SHP77 treated with DMSO at 0.1 percent for 48 hours (cell line): ENCODE results near the gene IQCC.
A peak's percentile ranks its signal among the peaks of the same experiment; 100 is the strongest.
"Not testable (repeated sequence)": the region's sequence is repeated elsewhere in the genome, so short reads cannot be mapped to it uniquely, and the experiment has no call there.

Experiments
- DNase-seq: peaks from one replicate; lab custom pipeline; 2025; lab: John Stamatoyannopoulos, UW

IQCC gene

DNA sequence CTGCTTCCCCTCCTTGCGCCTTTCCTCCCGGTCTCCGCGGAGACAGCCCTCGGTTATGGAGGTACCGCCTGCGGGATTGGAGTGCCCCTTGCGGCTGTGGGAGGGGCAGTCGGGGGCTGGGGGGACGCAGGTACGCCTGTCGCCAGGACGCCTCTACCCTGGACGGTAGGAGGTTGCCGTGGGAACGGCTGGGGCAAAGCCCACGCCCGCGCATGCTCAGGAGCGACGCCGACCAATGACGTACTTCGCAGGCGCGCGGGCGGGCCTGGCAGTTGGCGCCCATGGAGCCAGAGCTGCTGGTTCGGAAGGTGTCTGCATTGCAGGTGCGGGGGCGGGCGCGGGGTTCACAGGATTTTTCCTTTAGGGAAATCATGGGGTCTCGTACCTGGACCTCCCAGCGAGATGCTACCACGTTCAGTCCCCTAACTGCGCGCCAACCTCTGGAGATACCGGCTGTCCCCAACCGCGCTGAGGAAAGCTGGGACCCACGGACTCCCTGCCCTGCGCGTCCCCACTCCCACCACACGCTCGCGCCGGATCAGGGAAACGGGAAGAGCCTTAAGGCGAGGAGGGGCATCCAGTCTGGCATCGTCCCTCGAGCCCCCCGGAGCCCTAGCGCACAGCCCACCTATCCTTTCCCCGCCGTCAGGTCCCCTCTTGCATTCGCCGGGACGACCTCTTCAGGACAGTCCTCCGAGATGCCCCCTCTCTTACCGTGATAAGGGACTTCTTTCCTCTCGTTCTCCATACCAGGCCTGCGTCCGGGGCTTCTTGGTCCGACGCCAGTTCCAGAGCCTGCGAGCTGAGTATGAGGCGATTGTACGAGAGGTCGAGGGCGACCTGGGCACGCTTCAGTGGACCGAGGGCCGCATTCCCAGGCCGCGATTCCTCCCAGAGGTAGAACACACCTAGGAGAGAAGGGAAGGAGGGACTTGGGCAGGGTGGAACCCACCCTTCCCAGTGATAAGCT, at the start of gene IQCC:
TSS of gene IQCC (plus strand) at position 271 of the 970 bp plus-strand sequence. CDS start at position 282, 11 bp downstream.
- peak; percentile 86 for DNase-seq

DNA sequence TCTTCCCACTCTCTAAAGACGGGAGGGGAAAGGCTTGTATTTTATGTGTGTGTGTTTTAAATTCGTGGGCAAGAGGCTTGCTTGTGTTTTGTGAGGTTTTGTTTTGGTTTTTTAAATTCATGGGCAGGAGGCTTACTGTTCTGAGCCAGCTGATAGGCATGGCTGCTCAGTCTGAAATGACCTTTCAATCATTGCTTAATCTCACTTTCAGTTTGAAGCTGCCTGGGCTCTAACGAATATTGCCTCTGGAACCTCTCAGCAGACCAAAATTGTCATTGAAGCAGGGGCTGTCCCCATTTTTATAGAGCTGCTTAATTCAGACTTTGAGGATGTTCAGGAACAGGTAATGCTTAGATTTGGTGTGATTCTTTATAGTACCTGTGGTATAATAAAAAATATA, 46.3 kb upstream of the IQCC start:
- DNase-seq: no peak

DNA sequence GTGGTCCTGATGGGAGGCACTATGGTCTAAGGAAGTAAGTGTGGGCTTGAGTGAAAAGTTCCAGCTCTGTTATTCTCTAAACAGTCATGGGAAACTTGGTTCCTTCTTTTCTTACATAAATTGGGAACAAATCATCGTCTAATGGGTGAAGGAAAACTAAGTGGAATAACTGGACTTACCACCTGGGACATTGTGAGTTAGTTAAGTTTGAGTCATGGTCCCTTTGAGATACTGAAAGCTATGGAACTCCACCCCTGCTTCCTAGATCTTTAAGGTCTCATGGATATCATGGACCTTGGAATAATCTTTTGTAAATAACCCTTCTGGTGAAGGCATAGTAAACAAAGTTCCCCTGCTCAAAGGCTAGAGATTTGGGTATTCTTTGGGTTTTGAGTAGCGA, 42.1 kb upstream of the IQCC start:
- DNase-seq: no peak

DNA sequence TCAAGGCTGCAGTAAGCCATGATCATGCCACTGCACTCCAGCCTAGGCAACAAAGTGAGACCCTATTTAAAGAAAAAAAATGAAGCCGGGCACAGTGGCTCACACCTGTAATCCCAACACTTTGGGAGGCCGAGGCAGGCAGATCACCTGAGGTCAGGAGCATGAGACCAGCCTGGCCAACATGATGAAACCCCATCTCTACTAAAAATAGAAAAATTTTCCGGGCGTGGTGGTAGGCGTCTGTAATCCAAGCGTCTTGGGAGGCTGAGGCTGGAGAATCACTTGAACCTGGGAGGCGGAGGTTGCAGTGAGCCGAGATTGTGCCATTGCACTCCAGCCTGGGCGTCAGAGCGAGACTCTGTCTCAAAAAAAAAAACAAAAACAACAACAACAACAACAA, 39.8 kb upstream of the IQCC start:
- DNase-seq: not testable (repeated sequence)

DNA sequence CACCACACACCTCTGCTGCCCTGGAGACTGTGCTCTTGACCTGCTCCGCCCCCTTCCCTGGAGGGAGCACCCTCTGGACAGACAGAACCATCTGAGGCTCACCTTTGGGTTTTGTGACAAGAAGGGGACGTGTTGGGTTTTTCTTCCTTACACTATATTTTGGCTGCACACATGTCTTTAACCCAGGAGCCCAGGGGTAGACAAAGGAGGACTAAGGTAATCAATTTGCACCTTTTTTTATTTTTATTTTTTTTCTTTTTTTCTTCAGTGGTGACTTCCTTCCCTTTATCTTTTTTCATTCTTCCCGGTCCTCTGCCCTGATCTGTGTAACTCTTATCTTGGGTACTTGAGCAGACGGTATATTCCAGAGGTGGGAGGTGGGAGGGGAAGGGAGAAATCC, 34.5 kb upstream of the IQCC start:
- DNase-seq: no peak

DNA sequence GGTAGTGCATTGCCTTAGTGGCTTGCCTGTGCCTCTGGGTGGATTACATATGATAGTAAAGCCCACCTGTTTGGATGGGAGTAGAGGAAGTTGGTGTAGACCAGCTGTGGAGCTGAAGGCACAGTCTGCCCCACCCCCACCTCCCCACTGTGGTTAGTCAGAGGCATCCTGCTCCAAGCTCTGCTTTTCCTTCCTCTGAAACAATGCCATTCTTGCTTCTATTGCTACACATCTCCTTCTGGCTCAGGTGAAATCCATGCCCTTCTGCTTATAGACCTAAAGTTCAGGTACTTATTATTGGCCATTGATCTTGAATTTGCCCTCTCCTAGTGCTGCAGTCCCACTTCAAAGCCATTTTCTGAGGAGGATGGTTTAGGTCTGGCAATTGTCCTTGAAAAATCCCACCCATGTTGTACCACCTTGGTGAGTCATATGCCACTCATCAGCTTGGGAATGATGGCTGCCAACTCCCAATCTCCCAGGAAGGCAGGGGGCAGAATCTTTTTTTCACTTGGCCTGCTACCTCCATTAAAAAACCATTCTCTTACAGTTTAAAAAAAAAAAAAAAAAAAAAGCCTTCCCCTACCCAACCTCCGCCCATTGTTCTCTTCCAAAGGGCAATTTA, 32.7 kb upstream of the IQCC start:
- no peak for DNase-seq

DNA sequence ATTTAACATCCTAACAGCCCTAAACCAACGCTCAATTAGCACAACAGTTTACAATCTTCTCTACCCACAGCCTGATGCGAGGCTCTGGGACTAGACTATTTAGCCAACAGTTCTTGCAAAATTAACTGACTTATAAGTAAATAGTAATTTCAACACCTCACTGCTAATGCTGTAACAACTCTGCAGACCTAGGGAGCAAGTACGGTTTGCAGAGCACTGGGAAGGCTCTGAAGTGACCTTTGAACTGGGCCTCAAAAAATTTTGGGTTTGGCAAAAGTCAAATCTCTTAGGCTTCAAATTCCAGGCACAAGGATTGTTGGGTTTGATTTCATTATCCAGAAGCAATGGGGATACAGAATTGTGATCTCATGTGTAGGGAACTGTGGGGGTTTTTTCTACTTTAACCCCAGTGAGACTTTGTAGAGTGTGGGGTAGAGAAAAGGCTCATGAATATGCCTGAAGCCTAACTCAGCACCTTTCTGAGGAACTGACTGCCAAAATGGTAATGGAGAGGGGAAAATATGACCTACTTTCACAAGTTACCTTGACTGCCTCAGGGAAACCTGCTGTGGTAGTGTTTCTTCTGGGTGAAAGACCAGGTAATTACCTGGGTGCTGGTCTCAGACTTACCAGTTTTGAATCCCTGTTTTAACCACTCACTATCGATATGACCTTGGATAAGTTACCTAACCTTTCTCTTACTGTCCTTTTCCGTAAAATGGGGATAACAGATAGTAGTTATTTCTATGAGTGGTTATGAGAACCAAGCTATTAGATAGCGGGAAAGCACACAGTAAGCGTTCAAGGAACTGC, 26.9 kb upstream of the IQCC start:
- DNase-seq: peak; percentile 58

DNA sequence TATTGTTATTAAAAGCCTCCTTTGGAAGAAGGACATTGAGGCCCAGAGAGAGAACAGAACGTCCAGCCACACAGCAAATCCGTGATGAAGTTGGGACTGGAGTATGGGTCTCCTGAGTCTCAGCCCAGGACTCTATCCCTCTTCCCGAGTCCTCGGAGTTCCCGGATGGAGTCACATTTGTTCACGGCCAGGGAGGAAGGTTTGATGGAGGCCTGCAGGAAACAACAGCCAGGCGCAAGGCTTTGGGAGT, 26.4 kb upstream of the IQCC start:
- no peak for DNase-seq

DNA sequence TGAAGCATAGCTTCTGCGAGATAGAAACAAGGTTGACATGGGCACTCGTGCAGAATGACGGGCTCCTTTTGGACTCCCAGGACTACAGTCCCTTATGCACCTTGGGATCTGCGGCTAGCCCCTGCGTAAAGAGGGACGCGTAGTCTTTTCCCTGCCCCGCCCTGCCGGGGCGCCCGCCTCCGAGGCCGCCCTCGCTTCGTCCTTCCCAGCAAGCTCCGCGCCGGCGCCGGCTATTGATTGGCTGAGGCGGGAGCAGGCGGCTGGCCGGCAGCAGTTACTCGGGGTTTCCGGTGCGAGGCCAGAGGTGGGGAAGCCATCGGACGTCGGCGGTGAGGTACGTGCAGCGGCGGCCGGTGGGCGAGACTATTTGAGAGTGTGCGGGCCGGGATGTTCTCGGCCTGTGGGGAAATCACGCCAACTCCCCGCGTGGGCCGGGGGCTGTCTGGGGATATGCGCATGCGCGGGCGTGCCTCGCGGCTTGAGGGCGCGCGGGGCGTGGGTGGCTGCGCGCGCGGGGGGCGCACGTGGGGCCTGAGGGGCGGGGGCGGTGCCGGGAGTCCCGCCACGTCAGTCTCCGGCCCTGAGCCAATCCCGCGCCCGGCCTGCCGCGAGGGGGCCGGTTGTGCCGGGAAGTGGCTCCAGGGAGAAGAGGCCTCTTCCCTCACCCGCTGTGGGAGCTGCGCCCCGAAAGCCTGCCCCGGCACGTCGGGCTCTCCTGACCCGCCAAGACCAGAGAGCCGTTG, 25.9 kb upstream of the IQCC start, which contains the start of gene TXLNA:
TSS of gene TXLNA (plus strand) at position 233 of the 743 bp plus-strand sequence. CDS start 671 bp downstream, outside the sequence.
- DNase-seq: peak; percentile 95

DNA sequence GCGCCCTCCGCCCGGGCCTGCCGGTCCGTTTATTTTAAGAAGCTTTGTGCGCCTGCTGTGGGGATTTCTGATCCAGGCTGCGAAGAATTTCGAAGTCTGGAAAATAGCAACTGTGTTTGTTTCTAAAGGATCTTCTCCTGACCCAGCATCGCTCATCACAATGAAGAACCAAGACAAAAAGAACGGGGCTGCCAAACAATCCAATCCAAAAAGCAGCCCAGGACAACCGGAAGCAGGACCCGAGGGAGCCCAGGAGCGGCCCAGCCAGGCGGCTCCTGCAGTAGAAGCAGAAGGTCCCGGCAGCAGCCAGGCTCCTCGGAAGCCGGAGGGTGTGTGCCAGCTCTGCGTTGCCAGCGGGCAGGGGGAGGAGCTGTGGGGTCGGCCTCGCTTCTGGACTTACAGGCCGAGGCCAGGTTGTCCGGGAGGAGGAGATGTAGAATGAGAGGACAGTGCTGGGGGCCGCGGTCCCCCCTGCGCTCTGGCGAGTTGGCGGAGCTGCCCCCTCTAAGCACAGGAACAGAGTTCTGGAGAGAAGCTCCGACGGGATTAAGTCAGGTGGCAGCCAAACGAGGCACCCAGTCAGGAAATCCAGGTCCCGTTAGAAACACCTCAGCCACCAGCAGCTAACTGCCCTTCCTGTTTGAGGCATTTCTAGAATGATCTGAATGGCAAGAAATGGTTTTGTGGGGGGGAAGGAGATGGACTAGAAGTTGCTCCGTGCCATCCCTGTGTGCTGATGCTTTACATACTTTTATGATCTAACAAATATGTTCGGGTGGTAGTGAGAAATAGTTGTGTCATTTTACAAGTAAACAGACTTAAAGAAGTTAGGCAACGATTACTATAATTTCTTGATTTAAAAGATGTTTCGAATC, 25.0 kb upstream of the IQCC start:
- no peak for DNase-seq

DNA sequence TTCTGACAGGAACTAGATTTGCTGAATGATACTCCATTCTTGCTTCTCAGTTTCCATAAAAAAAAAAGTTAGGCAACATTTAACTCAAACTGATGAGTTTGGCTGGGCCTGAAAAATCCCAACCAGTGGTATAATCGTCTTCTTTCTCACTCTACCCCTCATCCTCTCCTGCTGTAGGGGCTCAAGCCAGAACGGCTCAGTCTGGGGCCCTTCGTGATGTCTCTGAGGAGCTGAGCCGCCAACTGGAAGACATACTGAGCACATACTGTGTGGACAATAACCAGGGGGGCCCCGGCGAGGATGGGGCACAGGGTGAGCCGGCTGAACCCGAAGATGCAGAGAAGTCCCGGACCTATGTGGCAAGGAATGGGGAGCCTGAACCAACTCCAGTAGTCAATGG, 24.4 kb upstream of the IQCC start:
- no peak for DNase-seq

DNA sequence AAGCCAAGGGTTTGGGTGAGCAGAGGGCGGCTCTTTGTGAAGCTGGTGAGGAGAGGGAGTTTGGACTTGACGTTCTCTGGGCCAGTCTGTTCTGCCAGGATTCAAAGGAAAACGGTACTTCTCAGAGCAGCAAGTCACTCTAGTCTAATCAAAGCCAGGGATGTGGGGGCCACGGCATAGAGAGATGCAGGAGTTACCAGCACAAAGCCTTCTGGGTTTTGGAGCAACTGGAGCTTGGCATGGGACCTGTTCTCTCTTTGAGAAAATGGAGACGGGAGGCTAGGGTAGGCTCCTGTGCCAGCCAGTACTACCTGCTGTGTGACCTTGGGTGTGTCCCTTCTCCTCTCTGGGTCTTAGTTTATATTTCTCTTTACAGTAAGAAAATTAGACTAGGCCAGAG, 23.9 kb upstream of the IQCC start:
- DNase-seq: no peak

DNA sequence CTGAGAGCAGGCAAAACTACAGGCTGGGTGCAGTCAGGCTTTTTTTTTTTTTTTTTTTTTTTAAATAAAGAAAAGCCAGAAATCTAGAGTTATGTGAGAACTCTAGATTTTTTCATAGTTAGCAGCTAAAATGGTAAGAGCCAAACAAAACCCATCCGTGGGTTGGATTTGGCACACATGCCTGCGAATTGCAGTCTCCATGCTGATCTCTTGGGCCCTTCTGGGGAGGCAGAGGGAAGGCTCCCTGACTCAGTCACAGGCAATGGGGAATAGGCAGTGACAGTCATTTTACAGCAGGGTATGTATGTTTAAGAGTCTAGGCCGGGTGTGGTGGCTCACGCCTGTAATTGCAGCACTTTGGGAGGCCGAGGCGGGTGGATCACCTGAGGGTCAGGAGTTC, 23.4 kb upstream of the IQCC start:
- DNase-seq: no peak

DNA sequence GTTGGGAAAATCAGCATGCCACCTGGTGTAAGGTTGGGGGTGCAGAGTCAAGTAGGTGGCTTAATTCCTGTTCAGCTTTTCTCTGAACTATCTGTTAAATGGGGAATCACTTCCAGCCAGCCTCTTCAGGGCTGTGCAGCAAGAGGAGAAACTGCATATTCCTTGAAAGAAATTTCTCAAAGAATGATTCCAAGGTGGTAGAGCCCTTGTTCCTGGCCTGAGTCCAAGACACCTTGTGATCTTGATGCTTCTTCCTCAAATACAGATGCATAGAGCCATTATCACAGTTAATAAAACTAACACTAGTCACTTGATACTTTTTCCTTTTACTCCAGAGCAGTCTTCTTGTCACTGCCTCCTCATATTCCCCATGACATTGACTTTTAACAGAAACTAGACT, 20.8 kb upstream of the IQCC start:
- DNase-seq: no peak

DNA sequence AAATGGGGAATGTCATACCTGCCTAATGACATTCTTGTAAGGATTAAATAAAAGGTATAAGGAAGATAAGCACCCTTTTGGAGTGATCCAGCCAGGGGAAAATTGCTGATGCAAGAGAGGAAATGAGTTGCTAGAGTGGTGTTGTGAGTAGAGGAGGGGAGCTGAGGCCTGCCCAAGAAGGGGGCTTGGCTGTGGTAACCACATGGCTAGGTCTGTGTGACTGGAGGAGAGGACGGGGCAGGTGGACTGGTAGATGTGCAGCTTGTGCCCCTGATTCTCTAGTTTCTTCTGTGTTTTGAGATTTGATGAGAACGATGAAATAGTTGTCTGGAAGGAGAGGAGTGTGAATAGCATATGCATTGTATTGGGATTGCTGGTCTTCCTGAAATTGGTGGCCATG, 19.4 kb upstream of the IQCC start:
- no peak for DNase-seq

DNA sequence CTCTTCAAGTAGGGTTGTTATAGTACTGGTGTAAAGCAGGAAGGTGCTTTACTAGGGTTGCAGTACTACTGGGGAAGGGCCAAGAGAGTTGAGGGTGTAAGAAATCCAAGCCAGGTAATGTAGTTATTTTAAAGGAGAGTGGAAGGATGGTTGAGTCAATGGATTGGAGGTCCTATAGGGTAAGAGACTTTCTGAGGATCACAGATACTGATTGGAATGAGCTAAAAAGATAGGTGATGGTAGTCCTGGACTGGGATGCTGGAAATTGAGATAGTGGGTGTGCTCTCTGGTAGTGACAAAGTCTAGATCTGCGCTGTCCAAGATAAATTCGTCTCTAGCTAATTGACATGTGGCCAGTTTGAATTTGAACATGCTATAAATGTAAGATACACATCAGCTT, 19.0 kb upstream of the IQCC start:
- no peak for DNase-seq

DNA sequence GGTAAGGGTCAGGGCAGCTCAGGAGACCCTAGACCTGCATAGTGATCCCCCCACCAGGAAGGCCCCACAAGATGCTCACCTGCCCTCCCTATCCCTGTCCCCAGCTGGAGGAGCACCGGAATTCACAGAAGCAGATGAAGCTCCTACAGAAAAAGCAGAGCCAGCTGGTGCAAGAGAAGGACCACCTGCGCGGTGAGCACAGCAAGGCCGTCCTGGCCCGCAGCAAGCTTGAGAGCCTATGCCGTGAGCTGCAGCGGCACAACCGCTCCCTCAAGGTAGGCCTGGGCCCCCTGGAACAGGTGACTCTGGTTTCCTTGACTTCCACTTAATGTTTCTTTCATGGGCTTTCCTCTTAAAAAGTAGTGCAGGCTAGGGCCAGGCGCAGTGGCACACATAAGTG, 17.6 kb upstream of the IQCC start:
- no peak for DNase-seq

DNA sequence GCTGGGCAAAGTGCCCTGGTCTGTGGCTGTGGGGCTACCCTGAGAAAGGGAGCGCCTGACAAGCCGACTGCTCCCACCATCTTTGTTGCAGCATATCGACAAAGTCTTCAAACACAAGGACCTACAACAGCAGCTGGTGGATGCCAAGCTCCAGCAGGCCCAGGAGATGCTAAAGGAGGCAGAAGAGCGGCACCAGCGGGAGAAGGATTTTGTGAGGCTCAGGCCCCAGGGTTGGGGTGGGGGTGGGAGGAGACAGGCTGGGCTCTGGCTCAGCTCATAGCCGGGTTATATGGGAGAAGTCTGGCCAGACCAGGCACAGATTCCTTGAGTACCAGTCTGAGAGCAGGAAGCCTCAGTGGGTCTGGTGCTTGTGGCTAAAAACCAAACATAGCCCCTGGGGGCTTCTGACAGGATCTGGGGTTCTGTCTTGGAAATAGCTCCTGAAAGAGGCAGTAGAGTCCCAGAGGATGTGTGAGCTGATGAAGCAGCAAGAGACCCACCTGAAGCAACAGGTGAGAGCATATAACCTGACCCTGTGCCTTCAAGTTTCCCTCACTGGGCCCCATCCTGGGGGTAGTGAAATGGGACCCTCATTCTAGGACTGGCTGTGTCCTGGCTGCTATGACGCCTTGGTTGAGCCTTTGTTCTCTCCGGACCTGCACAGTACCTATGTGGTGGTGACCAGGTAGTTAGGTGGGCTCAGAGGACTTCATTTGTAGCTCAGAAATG, 13.1 kb upstream of the IQCC start:
- DNase-seq: no peak

DNA sequence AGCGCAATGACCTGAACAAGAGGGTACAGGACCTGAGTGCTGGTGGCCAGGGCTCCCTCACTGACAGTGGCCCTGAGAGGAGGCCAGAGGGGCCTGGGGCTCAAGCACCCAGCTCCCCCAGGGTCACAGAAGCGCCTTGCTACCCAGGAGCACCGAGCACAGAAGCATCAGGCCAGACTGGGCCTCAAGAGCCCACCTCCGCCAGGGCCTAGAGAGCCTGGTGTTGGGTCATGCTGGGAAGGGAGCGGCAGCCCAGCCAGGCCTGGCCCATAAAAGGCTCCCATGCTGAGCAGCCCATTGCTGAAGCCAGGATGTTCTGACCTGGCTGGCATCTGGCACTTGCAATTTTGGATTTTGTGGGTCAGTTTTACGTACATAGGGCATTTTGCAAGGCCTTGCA, 10.5 kb upstream of the IQCC start:
- no peak for DNase-seq

DNA sequence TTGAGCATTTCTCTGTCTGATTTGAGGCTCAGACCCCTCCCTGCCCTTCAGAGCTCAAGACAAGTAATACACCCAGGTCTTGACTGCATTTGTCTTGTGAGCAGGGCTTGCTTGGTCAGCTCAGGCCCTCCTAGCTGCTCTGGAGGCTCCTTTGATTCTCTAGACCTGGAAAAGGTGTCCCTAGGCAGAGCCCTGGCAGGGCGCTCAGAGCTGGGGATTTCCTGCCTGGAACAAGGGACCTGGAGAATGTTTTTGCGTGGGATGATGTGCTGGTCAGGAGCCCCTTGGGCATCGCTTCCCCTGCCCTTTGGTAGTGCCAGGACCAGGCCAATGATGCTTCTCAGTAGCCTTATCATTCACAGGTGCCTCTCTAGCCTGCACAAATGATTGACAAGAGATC, 9.9 kb upstream of the IQCC start:
- DNase-seq: no peak
